NB4 (cell line): ENCODE data around the gene LGR4.

Experiments used
- DNase-seq: peaks from one replicate; pipeline ENCODE4 v3.0.0; 2010; ENCODE audit warnings: low read depth
- H3K4me3 ChIP-seq: one replicate; pipeline ENCODE4 v1.5.1; 2011; ENCODE audit warnings: mild to moderate bottlenecking, low read depth, low read length, moderate library complexity
- MYC ChIP-seq: IDR thresholded peaks from 2 replicates; pipeline ENCODE4 v1.6.1; 2011; ENCODE audit warnings: low read depth, low read length
- POLR2A ChIP-seq: IDR thresholded peaks from 2 replicates; pipeline ENCODE4 v1.6.1; 2011; ENCODE audit warnings: mild to moderate bottlenecking; ENCODE audit not compliant: insufficient read length; ENCODE audit errors: extremely low read depth
- TF ChIP-seq, protein P1 (sequence below): IDR thresholded peaks from one replicate; pipeline ENCODE4 v1.5.1; 2012; ENCODE audit warnings: low read depth, low read length
- TF ChIP-seq, protein P2 (sequence below): IDR thresholded peaks from 2 replicates; pipeline ENCODE4 v1.6.1; 2011; ENCODE audit warnings: low read depth, low read length

LGR4 gene

DNA sequence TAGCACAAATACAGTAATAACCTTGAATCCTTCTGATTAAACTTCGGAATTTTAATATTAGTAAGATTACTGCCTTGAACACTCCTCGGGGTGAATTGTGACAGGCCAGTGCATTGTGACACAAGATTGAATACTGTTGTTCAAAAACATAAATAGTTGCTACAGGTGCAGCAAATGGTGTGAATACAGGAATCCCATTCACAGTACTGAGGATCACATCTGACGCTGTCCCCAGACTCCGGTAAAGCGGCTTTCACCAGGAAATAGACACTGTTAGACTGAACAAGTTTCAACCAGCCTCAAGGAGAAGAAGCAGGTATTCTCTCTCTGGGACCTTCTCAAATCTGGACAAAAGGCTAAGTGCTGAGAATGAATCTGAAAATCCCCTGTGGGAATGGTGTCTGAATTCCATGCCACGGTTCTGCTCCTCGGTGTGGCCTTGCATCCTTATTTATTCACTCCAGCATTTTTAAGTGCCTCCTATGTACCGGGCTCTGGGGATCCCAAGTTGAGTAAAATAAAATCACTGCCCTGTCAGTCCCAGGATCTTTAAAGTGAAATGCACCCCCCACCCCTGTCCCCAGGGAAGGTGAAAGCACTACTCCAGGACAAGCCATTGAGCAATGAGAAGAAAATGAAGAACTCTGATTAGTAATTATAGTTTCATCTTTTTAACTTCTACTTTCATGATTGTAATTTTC lies 3.4 kb downstream of the LGR4 start:
- DNase-seq = no peak
- H3K4me3 ChIP-seq = no peak overlapping the region
- TF ChIP-seq, protein P1, sequence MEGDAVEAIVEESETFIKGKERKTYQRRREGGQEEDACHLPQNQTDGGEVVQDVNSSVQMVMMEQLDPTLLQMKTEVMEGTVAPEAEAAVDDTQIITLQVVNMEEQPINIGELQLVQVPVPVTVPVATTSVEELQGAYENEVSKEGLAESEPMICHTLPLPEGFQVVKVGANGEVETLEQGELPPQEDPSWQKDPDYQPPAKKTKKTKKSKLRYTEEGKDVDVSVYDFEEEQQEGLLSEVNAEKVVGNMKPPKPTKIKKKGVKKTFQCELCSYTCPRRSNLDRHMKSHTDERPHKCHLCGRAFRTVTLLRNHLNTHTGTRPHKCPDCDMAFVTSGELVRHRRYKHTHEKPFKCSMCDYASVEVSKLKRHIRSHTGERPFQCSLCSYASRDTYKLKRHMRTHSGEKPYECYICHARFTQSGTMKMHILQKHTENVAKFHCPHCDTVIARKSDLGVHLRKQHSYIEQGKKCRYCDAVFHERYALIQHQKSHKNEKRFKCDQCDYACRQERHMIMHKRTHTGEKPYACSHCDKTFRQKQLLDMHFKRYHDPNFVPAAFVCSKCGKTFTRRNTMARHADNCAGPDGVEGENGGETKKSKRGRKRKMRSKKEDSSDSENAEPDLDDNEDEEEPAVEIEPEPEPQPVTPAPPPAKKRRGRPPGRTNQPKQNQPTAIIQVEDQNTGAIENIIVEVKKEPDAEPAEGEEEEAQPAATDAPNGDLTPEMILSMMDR = no peak
- TF ChIP-seq, protein P2, sequence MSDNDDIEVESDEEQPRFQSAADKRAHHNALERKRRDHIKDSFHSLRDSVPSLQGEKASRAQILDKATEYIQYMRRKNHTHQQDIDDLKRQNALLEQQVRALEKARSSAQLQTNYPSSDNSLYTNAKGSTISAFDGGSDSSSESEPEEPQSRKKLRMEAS = no peak
- TF ChIP-seq POLR2A (no peak), MYC (no peak)

DNA sequence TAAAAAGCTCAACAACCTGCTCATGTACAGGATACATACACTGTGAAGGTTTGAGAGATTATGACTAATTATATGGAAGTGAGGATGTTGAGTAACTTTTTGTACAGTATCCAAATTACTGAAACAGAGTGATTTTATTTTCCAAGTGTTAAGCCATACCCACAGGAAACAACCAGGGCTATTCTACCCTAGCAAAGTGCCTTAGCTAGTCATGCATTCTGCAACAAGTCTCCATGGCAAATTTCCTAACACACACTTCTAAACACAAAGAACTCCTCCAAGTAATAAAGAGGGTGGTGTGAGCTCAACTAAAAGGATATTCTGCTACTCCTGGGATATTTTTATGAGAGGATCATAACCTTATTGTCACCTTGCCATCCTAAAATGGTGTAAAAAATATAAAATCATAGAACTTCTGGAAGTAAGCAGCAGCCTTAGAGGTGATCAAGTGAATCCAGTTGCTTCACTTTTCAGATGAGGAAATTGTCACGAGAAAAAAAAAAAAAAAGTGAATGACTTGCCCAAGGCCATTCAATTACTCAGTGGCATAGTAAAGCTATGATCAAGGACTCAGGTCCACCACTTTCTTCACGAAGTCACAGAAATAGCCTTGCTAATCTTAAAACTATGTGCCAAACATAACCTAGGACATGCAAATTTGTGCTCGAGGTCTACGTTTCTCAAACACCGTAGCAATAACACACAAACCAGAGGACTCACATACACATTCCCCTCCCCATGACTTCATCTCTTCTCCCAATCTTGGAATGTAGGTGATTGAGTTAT lies 4.2 kb downstream of the LGR4 start:
- peak; percentile 38 for DNase-seq
- TF ChIP-seq MYC (no peak), POLR2A (no peak)
- TF ChIP-seq, protein P1 = no peak
- TF ChIP-seq, protein P2 = no peak
- no peak overlapping the region for H3K4me3 ChIP-seq

DNA sequence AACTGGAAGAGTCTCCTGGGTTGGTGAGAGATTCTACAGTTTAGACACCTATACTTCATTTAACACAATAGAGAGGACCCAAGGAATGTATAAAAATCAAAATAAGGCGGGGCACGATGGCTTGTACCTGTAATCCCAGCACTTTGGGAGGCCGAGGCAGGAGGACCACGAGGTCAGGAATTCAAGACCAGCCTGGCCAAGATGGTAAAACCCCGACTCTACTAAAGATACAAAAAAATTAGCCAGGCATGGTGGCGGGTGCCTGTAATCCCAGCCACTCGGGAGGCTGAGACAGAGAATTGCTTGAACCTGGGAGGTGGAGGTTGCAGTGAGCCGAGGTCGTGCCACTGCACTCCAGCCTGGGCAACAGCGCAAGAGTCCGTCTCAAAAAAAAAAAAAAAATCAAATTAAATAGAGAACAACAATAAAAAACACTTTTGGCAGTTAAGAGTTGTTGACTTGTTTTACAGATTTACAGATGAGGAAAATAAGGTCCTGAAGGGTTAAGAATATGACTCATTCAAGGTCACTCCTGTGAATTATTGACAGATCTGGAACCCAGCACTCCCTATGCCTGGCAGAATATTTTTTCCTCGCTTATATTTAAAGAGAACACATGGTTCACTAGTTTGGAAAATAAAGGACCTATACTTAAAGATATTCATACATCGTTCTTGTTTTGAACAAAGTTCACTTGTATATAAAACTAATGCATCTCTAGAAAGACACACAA lies 5.2 kb downstream of the LGR4 start:
- H3K4me3 ChIP-seq = no peak overlapping the region
- no peak for DNase-seq
- no peak for TF ChIP-seq POLR2A
- TF ChIP-seq, protein P2 = no peak
- TF ChIP-seq, protein P1 = no peak

DNA sequence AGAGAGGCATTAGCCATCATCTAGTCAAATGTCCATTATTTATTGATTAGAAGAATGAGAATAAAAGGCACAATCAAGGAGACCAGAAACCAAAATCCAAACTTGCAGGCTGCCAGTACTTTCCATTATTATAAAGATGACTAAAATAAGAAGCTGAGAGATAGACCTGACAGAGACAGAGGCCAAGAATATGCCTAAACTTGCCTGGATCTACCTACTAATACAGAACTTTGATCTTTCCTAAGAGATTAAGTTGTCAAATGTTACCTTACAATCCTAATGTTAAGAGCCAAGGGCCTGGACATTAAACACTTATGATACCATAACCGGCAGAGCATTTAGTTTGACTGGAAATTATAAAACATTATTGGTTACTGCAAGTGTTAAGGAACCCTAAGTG lies 6.2 kb downstream of the LGR4 start:
- no peak overlapping the region for H3K4me3 ChIP-seq
- TF ChIP-seq POLR2A = no peak
- TF ChIP-seq, protein P2 = no peak
- TF ChIP-seq, protein P1 = no peak
- TF ChIP-seq MYC = no peak
- DNase-seq = no peak

DNA sequence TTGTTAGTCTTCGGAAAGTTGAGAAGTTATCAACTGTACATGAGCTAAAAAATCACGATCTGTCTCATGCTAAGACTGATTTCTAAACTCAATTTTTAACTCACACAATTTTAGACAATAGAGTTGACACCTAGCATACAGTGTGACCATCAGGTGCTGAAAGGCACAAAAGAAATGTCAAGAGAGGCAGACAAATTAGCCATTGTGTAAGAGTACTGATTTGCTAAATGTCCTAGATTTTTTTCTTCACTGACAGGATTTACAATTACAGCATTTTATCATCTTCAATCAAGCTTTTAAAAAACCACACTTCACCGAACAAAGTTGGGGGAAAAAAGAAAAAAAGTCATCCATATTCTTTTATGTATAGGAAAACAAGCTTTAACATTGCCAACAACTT lies 7.0 kb downstream of the LGR4 start:
- no peak for DNase-seq
- TF ChIP-seq, protein P2 = no peak
- TF ChIP-seq MYC = no peak
- no peak for TF ChIP-seq POLR2A
- TF ChIP-seq, protein P1 = no peak
- no peak overlapping the region for H3K4me3 ChIP-seq
